AG09309 (cell line): Measurements from ENCODE around the gene KLHL29.

Experiments used
- DNase-seq: peaks from one replicate; pipeline ENCODE4 v3.0.0-alpha.2; 2010; ENCODE audit warnings: low read depth
- H3K4me3 ChIP-seq: 2 replicates; pipeline ENCODE4 v1.5.1; 2011; ENCODE audit warnings: mild to moderate bottlenecking, low read depth, low read length, moderate library complexity; ENCODE audit not compliant: control insufficient read depth
- CTCF ChIP-seq: IDR thresholded peaks from 2 replicates; pipeline ENCODE4 v1.5.1; 2011; ENCODE audit warnings: mild to moderate bottlenecking, low read depth, low read length, inconsistent platforms; ENCODE audit not compliant: insufficient read depth, control insufficient read depth; ENCODE audit errors: missing control alignments

The KLHL29 gene

GRCh38 chr2:23349508-23349907, 35.5 kb upstream of the KLHL29 start:
- DNase-seq = no peak
- no peak for TF ChIP-seq CTCF
- no peak overlapping the region for H3K4me3 ChIP-seq

GRCh38 chr2:23350041-23350791, 34.8 kb upstream of the KLHL29 start:
- H3K4me3 ChIP-seq = no peak overlapping the region
- no peak for DNase-seq
- TF ChIP-seq CTCF = no peak

GRCh38 chr2:23350792-23351355, 34.1 kb upstream of the KLHL29 start:
- no peak overlapping the region for H3K4me3 ChIP-seq
- TF ChIP-seq CTCF = no peak
- DNase-seq = no peak

- DNase-seq = peak; percentile 16
- H3K4me3 ChIP-seq = no peak overlapping the region; the same call in 1 of the 2 replicates
- TF ChIP-seq CTCF = peak; percentile 90
These were observed 33.4 kb upstream of the KLHL29 start for GRCh38 chr2:23351388-23352141.

GRCh38 chr2:23354554-23354953, 30.4 kb upstream of the KLHL29 start:
- no peak for TF ChIP-seq CTCF
- DNase-seq = no peak
- H3K4me3 ChIP-seq = no peak overlapping the region

GRCh38 chr2:23355001-23355400, 30.0 kb upstream of the KLHL29 start:
- DNase-seq = no peak
- no peak for TF ChIP-seq CTCF
- H3K4me3 ChIP-seq = no peak overlapping the region
